ENCODE data around the gene KCNH4.
"Not testable (repeated sequence)": the region's sequence is repeated elsewhere in the genome, so short reads cannot be mapped to it uniquely, and the experiment has no call there.

Gene KCNH4

GRCh38 chr17:42180922-42181850 lies at the start of gene KCNH4:
Gene KCNH4, minus strand, starts transcription at chr17:42181142. Its CDS starts 197 bp downstream, at chr17:42180945.
- DNase-seq (ENCODE audit: low read depth, low spot score), result no peak

GRCh38 chr17:42230225-42230624 lies 49.3 kb upstream of the KCNH4 start:
- no peak for DNase-seq (ENCODE audit: low read depth, low spot score)

GRCh38 chr17:42227849-42228700 lies 47.1 kb upstream of the KCNH4 start:
- DNase-seq (ENCODE audit: low read depth, low spot score), result no peak

- DNase-seq (ENCODE audit: low read depth, low spot score), result no peak
Measured at GRCh38 chr17:42225646-42226045, 44.7 kb upstream of the KCNH4 start.

- DNase-seq (ENCODE audit: low read depth, low spot score), result no peak
Measured at GRCh38 chr17:42224651-42225050, 43.7 kb upstream of the KCNH4 start.

GRCh38 chr17:42221886-42222745 lies 41.2 kb upstream of the KCNH4 start:
- DNase-seq (ENCODE audit: low read depth, low spot score), result no peak

- DNase-seq (ENCODE audit: low read depth, low spot score), result not testable (repeated sequence)
Measured at GRCh38 chr17:42219280-42219679, 38.3 kb upstream of the KCNH4 start.

GRCh38 chr17:42214156-42214555 lies 33.2 kb upstream of the KCNH4 start:
- DNase-seq (ENCODE audit: low read depth, low spot score), result no peak

- DNase-seq (ENCODE audit: low read depth, low spot score), result no peak
Measured at GRCh38 chr17:42212382-42212781, 31.4 kb upstream of the KCNH4 start.

- DNase-seq (ENCODE audit: low read depth, low spot score), result not testable (repeated sequence)
Measured at GRCh38 chr17:42211921-42212341, 31.0 kb upstream of the KCNH4 start.

- no peak for DNase-seq (ENCODE audit: low read depth, low spot score)
Measured at GRCh38 chr17:42210046-42210445, 29.1 kb upstream of the KCNH4 start.

- not testable (repeated sequence) for DNase-seq (ENCODE audit: low read depth, low spot score)
Measured at GRCh38 chr17:42206153-42206612, 25.2 kb upstream of the KCNH4 start.

- no peak for DNase-seq (ENCODE audit: low read depth, low spot score)
Measured at GRCh38 chr17:42203354-42203753, 22.4 kb upstream of the KCNH4 start.

- DNase-seq (ENCODE audit: low read depth, low spot score), result no peak
Measured at GRCh38 chr17:42202696-42203095, 21.8 kb upstream of the KCNH4 start.

- DNase-seq (ENCODE audit: low read depth, low spot score), result no peak
Measured at GRCh38 chr17:42202159-42202558, 21.2 kb upstream of the KCNH4 start.

GRCh38 chr17:42201458-42201772 lies 20.5 kb upstream of the KCNH4 start:
- no peak for DNase-seq (ENCODE audit: low read depth, low spot score)

- DNase-seq (ENCODE audit: low read depth, low spot score), result no peak
Measured at GRCh38 chr17:42200706-42201457, 19.9 kb upstream of the KCNH4 start.

- DNase-seq (ENCODE audit: low read depth, low spot score), result no peak
Measured at GRCh38 chr17:42199416-42200011, 18.6 kb upstream of the KCNH4 start.

GRCh38 chr17:42198897-42199296 lies 18.0 kb upstream of the KCNH4 start:
- DNase-seq (ENCODE audit: low read depth, low spot score), result no peak

- DNase-seq (ENCODE audit: low read depth, low spot score), result no peak
Measured at GRCh38 chr17:42197564-42198156, 16.7 kb upstream of the KCNH4 start.
